ENCODE results near the gene LTBP1.

Gene LTBP1

DNA sequence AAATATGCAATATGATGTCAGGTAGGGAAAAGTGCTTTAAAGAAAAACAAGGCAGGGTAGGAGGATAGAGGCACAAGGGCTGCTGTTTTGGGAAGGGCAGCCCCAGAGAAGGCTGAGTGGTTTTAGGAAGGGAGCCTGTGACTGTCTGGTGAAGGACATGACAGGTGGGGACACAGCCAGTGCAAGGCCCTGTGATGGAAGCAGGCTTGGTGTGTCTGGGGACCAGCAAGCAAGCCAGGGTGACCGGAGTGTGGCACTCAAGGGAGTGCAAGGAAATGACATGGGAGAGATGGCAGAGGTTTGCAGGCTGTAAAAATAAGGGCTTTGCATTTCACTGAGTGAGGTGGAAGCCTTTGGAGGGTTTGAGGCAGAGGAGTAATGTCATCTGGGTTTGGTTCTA, 62.0 kb downstream of the LTBP1 start:
- DNase-seq (ENCODE audit: extremely low read depth in 1 of 2, low read depth in 1 of 2) = no peak

DNA sequence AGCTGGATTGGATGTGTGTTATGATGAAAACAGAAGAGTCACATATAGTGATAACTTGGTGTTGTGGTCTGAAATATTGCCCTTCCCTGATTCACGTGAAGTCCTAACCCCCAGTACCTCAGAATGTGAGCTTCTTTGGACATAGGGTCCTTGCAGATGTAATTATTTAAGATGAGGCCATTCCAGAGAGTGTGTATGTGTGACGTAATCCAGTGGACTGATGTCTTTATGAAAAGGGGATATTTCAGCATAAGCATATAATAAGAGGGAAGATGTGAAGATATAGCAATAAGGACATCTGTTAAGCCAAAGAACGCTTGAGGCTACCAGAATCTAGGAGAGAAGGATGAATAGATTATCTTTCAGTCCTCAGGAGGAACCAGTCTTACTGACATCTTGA, 62.5 kb downstream of the LTBP1 start:
- DNase-seq (ENCODE audit: extremely low read depth in 1 of 2, low read depth in 1 of 2) = no peak

- no peak for DNase-seq (ENCODE audit: extremely low read depth in 1 of 2, low read depth in 1 of 2)
Measured at GRCh38 chr2:33011373-33011772, 64.6 kb downstream of the LTBP1 start.

DNA sequence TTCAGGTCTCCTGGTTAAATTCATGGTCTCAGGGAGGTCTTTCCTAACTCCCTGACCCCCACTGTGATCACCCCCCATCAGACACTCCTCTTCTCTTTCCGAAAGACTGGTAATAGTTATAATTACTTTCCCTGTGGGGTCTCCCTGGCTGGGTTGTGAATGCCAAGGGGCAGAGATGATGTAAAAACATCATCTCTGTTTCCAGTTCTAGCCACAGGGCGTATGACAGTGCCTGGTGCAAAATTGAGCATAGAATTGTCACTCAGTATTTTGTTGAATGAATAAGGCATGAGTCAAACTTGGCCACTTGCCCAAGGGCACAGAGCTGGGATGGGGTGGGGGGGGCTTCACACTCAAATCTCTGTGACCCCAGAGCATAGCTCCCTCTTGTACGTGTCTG, 65.2 kb downstream of the LTBP1 start:
- no peak for DNase-seq (ENCODE audit: extremely low read depth in 1 of 2, low read depth in 1 of 2)

DNA sequence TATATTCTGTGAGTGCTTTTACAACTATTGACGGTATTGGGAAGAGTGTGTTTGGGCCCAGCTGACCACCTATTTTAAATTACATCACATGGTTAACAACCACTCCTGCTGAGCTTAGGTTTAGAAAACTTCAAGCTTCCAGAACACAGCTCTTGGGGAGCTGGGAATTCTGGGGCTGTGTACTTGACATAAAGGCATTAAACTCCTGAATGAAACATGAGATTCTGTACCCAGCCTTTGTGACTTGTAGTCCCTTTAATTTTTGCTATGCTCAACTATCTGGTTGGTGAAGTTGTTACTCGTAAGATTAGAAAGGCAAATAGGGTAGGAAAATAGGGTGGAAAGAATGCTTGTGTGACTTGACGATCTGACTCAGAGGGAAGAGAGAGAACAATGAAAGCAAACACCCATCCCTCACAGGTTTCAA, 66.9 kb downstream of the LTBP1 start:
- DNase-seq (ENCODE audit: extremely low read depth in 1 of 2, low read depth in 1 of 2) = no peak

DNA sequence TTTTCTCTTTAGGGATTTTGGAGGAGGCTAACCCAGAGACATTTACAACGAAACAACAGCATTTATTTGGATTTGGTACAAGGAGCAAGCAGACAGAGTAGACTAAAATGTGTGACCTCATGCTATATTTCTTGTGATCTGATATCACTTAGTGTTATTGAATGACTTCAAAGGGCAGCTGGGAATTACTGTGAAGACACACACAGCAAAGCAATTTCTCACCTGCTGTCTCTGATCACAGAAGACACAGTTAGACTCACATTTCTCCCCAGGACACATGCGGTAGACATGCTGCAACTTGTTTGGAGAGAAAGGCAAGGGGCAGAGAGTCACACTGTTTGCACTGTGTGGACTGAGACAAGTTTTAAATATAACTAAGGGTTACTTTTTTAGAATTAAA, 67.5 kb downstream of the LTBP1 start:
- no peak for DNase-seq (ENCODE audit: extremely low read depth in 1 of 2, low read depth in 1 of 2)

DNA sequence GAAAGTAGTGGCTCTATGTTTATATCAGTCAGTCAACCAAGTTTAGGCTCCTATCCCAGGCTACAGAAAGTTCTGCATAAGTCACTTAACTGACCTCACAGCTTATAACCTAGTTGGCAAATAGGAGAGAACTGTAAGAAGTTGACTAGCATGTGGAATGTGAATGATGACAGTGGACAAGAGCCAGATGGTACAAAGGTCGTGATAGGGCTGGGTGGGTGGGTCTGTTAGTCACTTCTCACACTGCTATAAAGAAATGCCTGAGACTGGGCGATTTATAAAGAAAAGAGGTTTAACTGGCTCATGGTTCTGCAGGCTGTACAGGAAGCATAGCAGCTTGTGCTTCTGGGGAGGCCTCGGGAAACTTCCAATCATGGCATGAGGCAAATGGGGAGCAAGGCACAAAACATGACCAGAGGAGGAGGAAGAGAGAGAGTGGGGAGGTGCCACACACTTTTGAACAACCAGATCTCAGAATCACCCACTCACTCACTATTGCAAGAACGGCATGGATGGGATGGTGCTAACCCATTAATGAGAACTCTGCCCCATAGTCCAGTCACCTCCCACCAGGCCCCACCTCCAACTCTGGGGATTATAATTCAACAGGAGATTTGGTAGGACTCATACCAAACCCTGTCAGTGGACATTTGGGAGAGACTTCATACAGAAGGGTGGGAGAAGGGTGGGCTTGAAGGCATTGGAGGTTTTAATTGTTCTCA, 68.8 kb downstream of the LTBP1 start:
- DNase-seq (ENCODE audit: extremely low read depth in 1 of 2, low read depth in 1 of 2) = no peak

GRCh38 chr2:33018271-33018670, 71.5 kb downstream of the LTBP1 start:
- DNase-seq (ENCODE audit: extremely low read depth in 1 of 2, low read depth in 1 of 2) = no peak

- DNase-seq (ENCODE audit: extremely low read depth in 1 of 2, low read depth in 1 of 2) = no peak
Measured at GRCh38 chr2:33019796-33020195, 73.0 kb downstream of the LTBP1 start.

DNA sequence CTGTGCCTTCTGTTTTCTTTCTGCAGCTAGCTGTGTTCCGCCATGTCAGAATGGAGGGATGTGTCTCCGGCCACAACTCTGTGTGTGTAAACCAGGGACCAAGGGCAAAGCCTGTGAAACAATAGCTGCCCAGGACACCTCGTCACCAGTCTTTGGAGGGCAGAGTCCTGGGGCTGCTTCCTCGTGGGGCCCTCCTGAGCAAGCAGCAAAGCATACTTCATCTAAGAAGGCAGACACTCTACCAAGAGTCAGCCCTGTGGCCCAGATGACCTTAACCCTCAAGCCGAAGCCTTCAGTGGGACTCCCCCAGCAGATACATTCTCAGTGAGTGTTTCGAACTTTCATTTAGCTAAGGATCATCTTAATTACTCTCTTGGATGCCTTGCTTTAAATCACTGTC, 74.1 kb downstream of the LTBP1 start:
- DNase-seq (ENCODE audit: extremely low read depth in 1 of 2, low read depth in 1 of 2) = no peak

GRCh38 chr2:33021542-33022227, 74.9 kb downstream of the LTBP1 start:
- DNase-seq (ENCODE audit: extremely low read depth in 1 of 2, low read depth in 1 of 2) = no peak

- DNase-seq (ENCODE audit: extremely low read depth in 1 of 2, low read depth in 1 of 2) = no peak
Measured at GRCh38 chr2:33022395-33022985, 75.7 kb downstream of the LTBP1 start.

DNA sequence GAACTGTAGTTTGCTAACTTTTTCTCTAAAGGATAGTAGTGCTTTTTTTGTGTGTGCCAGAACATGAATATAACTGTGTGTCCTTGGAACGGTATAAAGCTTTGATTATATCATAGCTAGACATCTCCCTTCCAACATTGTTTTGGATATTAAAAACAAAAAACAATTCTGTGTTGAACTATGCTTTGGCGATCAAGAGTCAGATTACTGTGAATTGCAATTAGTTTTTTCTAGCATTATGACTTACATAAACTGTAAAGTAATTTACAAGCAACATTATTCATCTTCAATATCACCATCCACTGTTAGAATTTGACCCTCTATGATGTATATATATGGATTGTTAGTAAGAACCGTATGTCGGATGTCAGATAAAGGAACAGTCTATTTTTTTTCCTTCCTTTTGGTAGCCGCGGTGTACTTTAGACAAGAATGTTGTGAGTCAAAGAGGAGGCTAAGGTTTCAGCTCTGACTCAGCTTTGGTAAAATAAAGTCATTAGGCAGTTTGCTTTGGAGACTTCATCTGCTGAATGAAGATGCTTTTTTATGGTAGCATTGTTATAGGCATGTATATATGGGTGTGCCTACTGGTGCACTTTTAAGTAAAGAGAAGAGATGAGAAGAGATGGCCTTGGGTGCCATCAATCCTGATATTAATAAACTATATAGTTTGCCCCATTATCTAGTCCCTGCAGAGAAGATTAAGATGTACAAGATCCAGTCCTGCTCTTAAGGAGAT, 76.4 kb downstream of the LTBP1 start:
- DNase-seq (ENCODE audit: extremely low read depth in 1 of 2, low read depth in 1 of 2) = no peak

- no peak for DNase-seq (ENCODE audit: extremely low read depth in 1 of 2, low read depth in 1 of 2)
Measured at GRCh38 chr2:33023728-33024500, 77.2 kb downstream of the LTBP1 start.

DNA sequence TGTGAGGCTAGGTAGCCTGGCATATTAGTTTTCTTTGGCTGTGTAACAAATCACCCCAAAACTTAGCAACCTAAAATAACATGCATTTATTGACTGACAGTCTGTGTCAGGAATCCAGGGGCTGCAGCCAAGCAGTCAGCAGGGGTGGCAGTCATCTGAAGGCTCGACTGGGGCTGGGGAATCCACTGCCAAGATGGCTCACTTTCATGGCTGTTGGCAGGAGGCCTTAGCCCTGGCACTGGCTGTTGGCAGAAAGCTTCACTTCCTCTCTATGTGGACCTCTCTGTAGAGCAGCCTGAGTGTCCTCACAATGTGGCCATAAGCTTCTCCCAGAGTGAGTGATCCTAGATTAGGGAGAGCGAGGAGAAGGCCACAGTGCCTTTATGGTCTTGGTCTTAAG, 78.0 kb downstream of the LTBP1 start:
- no peak for DNase-seq (ENCODE audit: extremely low read depth in 1 of 2, low read depth in 1 of 2)

- no peak for DNase-seq (ENCODE audit: extremely low read depth in 1 of 2, low read depth in 1 of 2)
Measured at GRCh38 chr2:33029459-33029858, 82.7 kb downstream of the LTBP1 start.

GRCh38 chr2:33029926-33030325, 83.2 kb downstream of the LTBP1 start:
- DNase-seq (ENCODE audit: extremely low read depth in 1 of 2, low read depth in 1 of 2) = no peak

DNA sequence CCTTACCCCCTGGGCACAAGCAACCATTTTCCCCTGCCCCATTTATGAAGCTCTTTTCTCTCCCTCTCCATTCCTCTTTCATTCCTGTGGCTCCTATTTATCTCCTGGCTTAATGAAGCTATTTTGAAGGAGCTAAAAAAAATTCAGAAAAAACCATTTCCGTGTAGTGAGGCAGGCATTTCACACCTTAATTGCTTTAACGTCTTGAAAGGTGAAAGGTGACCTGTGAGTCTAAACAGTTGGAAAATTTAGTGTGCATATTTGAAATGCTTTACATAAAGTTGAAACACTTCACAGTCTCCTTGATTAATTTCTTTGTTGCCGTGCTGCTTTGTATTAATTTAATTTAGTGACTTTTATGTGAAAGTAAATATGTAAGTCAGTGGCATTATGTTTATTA, 83.6 kb downstream of the LTBP1 start:
- no peak for DNase-seq (ENCODE audit: extremely low read depth in 1 of 2, low read depth in 1 of 2)

DNA sequence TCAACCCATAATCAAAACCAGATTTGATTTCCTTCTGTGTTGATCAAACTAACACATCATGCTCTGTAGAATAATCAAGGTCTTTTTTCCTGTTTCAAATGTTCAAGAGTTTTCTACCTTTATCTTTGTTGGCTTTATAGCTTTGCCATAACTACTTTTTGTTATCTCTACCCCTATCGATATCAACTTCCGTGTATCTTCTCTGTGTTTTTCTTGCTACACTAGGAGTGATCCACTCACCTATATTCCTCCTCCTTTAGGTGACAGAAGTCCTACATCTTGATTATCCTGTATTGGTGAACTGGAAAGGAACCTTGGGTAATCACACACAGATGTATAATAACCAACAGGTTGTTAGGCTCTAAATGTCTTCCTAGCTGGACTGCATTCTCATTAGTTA, 85.5 kb downstream of the LTBP1 start:
- no peak for DNase-seq (ENCODE audit: extremely low read depth in 1 of 2, low read depth in 1 of 2)

- no peak for DNase-seq (ENCODE audit: extremely low read depth in 1 of 2, low read depth in 1 of 2)
Measured at GRCh38 chr2:33033606-33034081, 86.9 kb downstream of the LTBP1 start.

- DNase-seq (ENCODE audit: extremely low read depth in 1 of 2, low read depth in 1 of 2) = no peak
Measured at GRCh38 chr2:33034784-33035183, 88.0 kb downstream of the LTBP1 start.

All from stimulated activated CD8-positive, alpha-beta memory T cell treated with anti-CD3 and anti-CD28 coated beads, Interleukin-7, amount 100 ng/mL, for 48 hours (primary cell).